Hepatocyte (in vitro differentiated cells): ENCODE data around the gene TUBB2A.
"Not testable (repeated sequence)": the region's sequence is repeated elsewhere in the genome, so short reads cannot be mapped to it uniquely, and the experiment has no call there.

Experiments used
- CTCF ChIP-seq: fragments of 200-600 bp; sonication (generic); IDR thresholded peaks from 2 replicates; pipeline ENCODE4 v1.5.1; 2016; ENCODE audit warnings: antibody characterized with exemption, mild to moderate bottlenecking; ENCODE audit not compliant: poor library complexity
- EZH2 ChIP-seq: fragments of 200-600 bp; sonication (generic); IDR thresholded peaks from 2 replicates; pipeline ENCODE4 v1.6.1; 2016; ENCODE audit warnings: antibody characterized with exemption, mild to moderate bottlenecking, borderline replicate concordance
- EZH2phosphoT487 ChIP-seq: fragments of 200-600 bp; sonication (generic); IDR thresholded peaks from one replicate; pipeline ENCODE4 v1.6.1; 2018; ENCODE audit warnings: antibody characterized with exemption, mild to moderate bottlenecking, low read depth, moderate library complexity; ENCODE audit not compliant: unreplicated experiment, severe bottlenecking

GRCh38 chr6:3168046-3168445 lies 10.7 kb upstream of the TUBB2A start:
- not testable (repeated sequence) for TF ChIP-seq CTCF, EZH2, EZH2phosphoT487
